Fibroblast of villous mesenchyme (primary cell): ENCODE data around the gene ST6GALNAC1. TPM values are rescaled to one million over a fixed set of nuclear protein-coding genes. Genes with fewer than 3 reads are reported as not detected.

Experiments used
- DNase-seq: peaks from one replicate; pipeline ENCODE4 v3.0.0-alpha.2; 2010; ENCODE audit warnings: low read depth
- H3K4me3 ChIP-seq: 2 replicates; pipeline ENCODE4 v1.5.1; 2011; ENCODE audit warnings: low read depth, mild to moderate bottlenecking, low read length
- small RNA-seq: library from RNA; depleted of rRNA; stranded (forward); fragments of <200 nt; gene quantifications from one replicate; pipeline ENCODE3, GENCODE V24; 2012
- total RNA-seq: library from RNA; depleted of rRNA; stranded (reverse); fragments of >200 nt; gene quantifications from 2 replicates; pipeline ENCODE4 v1.2.3, GENCODE V29; 2012
- TF ChIP-seq, protein P1 (sequence below): IDR thresholded peaks from 2 replicates; pipeline ENCODE4 v1.5.1; 2012; ENCODE audit warnings: low read depth, mild to moderate bottlenecking, low read length; ENCODE audit not compliant: insufficient read depth

ST6GALNAC1 gene
- total RNA-seq, 1 donor = not detected

DNA sequence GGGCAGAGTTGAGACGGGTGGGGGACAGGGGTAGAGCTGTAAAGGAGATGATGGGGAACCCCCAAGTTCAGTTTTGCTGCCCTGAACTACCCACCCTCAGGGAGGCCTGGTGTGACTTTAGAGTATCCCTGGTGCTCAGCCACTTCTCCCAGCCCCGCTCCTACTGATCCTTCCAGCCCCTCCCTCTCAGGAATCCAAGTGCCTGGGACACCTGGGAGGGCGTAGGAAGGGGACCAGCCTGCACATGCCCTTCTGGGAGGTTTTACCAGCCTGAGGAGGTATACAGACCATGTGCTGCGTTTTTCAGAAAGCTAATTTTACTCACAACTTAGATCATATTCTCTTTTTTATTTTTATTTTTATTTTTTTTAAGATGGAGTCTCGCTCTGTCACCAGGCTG is 62.0 kb downstream of the ST6GALNAC1 start:
- no peak for DNase-seq
- H3K4me3 ChIP-seq = no peak overlapping the region
- TF ChIP-seq, protein P1, sequence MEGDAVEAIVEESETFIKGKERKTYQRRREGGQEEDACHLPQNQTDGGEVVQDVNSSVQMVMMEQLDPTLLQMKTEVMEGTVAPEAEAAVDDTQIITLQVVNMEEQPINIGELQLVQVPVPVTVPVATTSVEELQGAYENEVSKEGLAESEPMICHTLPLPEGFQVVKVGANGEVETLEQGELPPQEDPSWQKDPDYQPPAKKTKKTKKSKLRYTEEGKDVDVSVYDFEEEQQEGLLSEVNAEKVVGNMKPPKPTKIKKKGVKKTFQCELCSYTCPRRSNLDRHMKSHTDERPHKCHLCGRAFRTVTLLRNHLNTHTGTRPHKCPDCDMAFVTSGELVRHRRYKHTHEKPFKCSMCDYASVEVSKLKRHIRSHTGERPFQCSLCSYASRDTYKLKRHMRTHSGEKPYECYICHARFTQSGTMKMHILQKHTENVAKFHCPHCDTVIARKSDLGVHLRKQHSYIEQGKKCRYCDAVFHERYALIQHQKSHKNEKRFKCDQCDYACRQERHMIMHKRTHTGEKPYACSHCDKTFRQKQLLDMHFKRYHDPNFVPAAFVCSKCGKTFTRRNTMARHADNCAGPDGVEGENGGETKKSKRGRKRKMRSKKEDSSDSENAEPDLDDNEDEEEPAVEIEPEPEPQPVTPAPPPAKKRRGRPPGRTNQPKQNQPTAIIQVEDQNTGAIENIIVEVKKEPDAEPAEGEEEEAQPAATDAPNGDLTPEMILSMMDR = no peak

DNA sequence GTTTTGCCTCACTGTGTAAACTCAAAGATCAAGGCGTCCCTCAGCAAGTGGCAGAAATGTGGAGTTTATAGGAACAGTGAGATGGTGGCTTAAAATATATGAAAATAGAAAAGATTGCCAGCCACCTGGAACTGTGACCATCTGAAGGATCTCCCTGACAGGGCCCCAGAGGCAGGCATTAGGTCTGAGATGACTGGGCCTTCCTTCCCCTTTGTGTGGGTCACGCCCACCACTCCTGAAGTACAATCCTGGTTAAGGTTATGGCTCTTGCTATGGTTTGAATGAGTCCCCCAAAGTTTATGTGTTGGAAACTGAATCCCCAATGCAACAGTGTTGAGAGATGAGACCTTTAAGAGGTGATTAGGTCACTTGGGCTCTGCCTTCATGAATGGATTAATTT is 64.3 kb downstream of the ST6GALNAC1 start:
- no peak for DNase-seq
- no peak overlapping the region for H3K4me3 ChIP-seq
- TF ChIP-seq, protein P1 = no peak

DNA sequence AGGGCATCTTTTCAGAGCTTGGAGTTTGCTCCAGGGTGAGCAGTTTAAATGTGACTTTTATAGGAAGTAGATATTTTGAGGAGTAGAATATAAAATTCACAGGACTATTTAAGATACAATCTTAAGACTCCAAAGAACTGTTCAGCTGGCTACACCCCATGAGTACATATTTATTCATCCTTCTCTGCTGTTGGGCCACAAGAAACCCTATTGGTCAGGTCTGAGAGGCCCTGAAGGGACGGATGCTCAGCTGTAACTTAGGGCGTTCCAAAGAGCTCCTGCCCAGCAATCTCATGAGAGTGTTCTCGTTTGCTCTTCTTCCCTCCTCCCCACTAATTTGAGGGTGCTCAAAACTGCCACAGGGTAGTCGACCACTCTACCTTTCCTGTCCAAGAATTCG is 65.2 kb downstream of the ST6GALNAC1 start:
- no peak for DNase-seq

DNA sequence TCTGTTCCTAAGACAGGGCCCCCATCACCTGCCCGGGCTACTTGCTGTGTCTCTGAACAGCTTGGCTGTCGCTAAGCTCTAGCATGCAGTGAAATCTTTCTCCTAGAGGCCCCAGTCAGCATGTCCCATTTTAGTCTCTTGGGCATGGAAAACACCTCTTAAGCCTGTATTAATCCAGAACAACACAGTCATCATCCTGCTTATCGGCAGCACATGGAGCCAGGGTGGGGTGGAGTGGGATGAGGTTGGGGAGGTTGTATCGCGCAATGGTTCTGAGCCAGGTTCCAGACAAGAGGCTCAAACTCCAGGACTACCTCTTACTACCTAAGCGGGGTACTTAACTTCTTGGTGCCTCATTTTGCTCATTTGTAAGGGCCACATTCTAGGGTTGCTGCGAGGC is 65.7 kb downstream of the ST6GALNAC1 start:
- no peak overlapping the region for H3K4me3 ChIP-seq
- DNase-seq = no peak
- TF ChIP-seq, protein P1 = no peak

More for the DNA sequence above, 65.2 kb downstream of the ST6GALNAC1 start:
- H3K4me3 ChIP-seq = no peak overlapping the region
- TF ChIP-seq, protein P1 = no peak

DNA sequence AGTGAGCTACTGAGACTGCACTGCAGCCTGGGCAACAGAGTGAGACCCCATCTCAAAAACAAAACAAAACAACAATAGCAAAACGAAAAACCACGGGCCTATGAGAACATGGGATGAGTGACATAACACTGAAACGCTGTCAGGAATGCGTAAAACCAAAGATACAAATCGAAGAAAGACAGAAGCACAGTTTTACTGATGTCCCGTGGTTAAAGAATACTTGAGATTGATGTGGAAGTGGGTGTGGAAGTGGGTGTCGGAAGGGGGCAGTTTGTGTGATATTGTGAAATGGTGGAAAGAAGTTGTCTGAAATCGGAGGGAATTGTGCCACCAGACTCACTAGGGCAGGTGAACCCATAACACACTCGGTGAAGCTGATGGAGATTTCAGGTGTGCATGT is 67.4 kb downstream of the ST6GALNAC1 start:
- DNase-seq = no peak
- TF ChIP-seq, protein P1 = no peak
- H3K4me3 ChIP-seq = no peak overlapping the region

DNA sequence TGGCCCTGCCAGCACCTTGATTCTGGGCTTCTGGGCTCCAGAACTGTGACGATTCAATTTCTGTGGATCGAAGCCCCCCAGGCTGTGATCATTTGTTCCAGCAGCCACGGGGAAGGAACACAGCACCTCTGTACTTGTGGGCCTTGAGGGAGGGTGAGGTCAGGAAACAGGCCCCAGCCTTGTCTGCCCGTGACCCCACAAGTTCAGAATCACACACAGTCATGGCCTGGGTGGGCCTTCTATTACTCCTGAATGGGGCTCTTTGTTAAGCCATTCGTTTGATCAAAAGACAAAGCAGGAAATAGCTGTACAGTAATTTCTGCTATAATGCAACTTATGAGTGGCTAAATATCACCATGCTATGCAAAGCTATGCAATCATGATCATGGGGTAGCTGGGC is 68.0 kb downstream of the ST6GALNAC1 start:
- DNase-seq = no peak
- TF ChIP-seq, protein P1 = no peak
- H3K4me3 ChIP-seq = no peak overlapping the region

Small RNA genes lying within 50 kb of the gene (small RNA-seq; reads per million reads assigned to genes)
- gene AC015802.2 (not detected), gene RNU6-227P (not detected)

Other genes with a start within 250 kb of the ST6GALNAC1 start
- gene UBE2O, start 190.6 kb downstream of the ST6GALNAC1 start, total RNA-seq = 17.4 and 25.9 TPM in 2 replicates
- gene AANAT, start 176.2 kb downstream of the ST6GALNAC1 start, total RNA-seq = not detected in 2 replicates
- 13.4 and 14.2 TPM in 2 replicates for gene RHBDF2, start 142.3 kb downstream of the ST6GALNAC1 start, total RNA-seq
- 11.7 and 14.2 TPM in 2 replicates for gene CYGB, start 106.0 kb downstream of the ST6GALNAC1 start, total RNA-seq
- 1.6 and 2.2 TPM in 2 replicates for gene PRCD, start 103.7 kb downstream of the ST6GALNAC1 start, total RNA-seq
- 0.86 and 1.9 TPM in 2 replicates for gene ST6GALNAC2, start 57.9 kb downstream of the ST6GALNAC1 start, total RNA-seq
- 244 and 267 TPM in 2 replicates for gene MXRA7, start 67.2 kb upstream of the ST6GALNAC1 start, total RNA-seq
- 24.2 and 25.8 TPM in 2 replicates for gene JMJD6, start 82.8 kb upstream of the ST6GALNAC1 start, total RNA-seq
- 27.1 and 30.2 TPM in 2 replicates for gene METTL23, start 83.1 kb upstream of the ST6GALNAC1 start, total RNA-seq
- gene SRSF2, start 93.6 kb upstream of the ST6GALNAC1 start, total RNA-seq = 152 and 165 TPM in 2 replicates
- 31.9 and 44.5 TPM in 2 replicates for gene MFSD11, start 94.4 kb upstream of the ST6GALNAC1 start, total RNA-seq
- 0.32 and 0.43 TPM in 2 replicates for gene MGAT5B, start 224.6 kb upstream of the ST6GALNAC1 start, total RNA-seq